GM23338 (cell line): Measurements from ENCODE around the gene CTNND2. TPM values are rescaled to one million over a fixed set of nuclear protein-coding genes. Genes with fewer than 3 reads are reported as not detected.

Experiments used
- ATAC-seq: fragments of 200-7000 bp; cut with Tn5 transposase; 3 replicates; pipeline ENCODE4 v1.9.1; 2020
- DNase-seq: peaks from one replicate; pipeline ENCODE4 v3.0.0-alpha.2; 2015; ENCODE audit warnings: low spot score
- H2AFZ ChIP-seq: fragments of 200-600 bp; sonication (generic); 2 replicates; pipeline ENCODE4 v1.8.0; 2016; ENCODE audit warnings: antibody characterized with exemption, mild to moderate bottlenecking, moderate library complexity
- H3F3A ChIP-seq: fragments of 200-600 bp; sonication (generic); replicated peaks from 2 replicates; pipeline ENCODE4 v1.8.0; 2017; ENCODE audit warnings: antibody characterized with exemption, mixed run types, low read depth
- H3K27ac ChIP-seq: fragments of 200-600 bp; sonication (generic); 2 replicates; pipeline ENCODE4 v1.6.1; 2016; ENCODE audit warnings: low read depth
- H3K27me3 ChIP-seq: fragments of 200-600 bp; sonication (generic); 2 replicates; pipeline ENCODE4 v1.8.0; 2016; ENCODE audit warnings: mild to moderate bottlenecking, mixed run types, moderate library complexity; ENCODE audit not compliant: insufficient read depth
- H3K36me3 ChIP-seq: fragments of 200-600 bp; sonication (generic); 2 replicates; pipeline ENCODE4 v1.8.0; 2016; ENCODE audit warnings: mild to moderate bottlenecking; ENCODE audit not compliant: insufficient read depth
- H3K4me1 ChIP-seq: fragments of 200-600 bp; sonication (generic); 2 replicates; pipeline ENCODE4 v1.8.0; 2016; ENCODE audit warnings: mild to moderate bottlenecking, moderate library complexity; ENCODE audit not compliant: insufficient read depth
- H3K4me2 ChIP-seq: fragments of 200-600 bp; sonication (generic); 2 replicates; pipeline ENCODE4 v1.7.1; 2017; ENCODE audit warnings: mixed run types
- H3K4me3 ChIP-seq: fragments of 200-600 bp; sonication (generic); 2 replicates; pipeline ENCODE4 v1.6.1; 2016; ENCODE audit warnings: mixed run types
- H3K79me2 ChIP-seq: fragments of 200-600 bp; sonication (generic); replicated peaks from 2 replicates; pipeline ENCODE4 v1.8.0; 2017; ENCODE audit warnings: mild to moderate bottlenecking; ENCODE audit not compliant: insufficient read depth
- H3K9me2 ChIP-seq: fragments of 200-600 bp; sonication (generic); 2 replicates; pipeline ENCODE4 v1.8.0; 2017; ENCODE audit not compliant: insufficient read depth
- H4K20me1 ChIP-seq: fragments of 200-600 bp; sonication (generic); replicated peaks from 2 replicates; pipeline ENCODE4 v1.8.0; 2017; ENCODE audit warnings: mild to moderate bottlenecking; ENCODE audit not compliant: insufficient read depth
- H3K27ac Mint-ChIP-seq: 2 replicates; pipeline ENCODE4 v1.8.0; 2020; ENCODE audit warnings: inconsistent platforms, mild to moderate bottlenecking, moderate library complexity, mixed read lengths
- H3K27me3 Mint-ChIP-seq: 3 replicates; pipeline ENCODE4 v1.8.0; 2022; ENCODE audit warnings: low read depth, mild to moderate bottlenecking, moderate library complexity, mixed read lengths, inconsistent platforms; ENCODE audit not compliant: insufficient read depth, poor library complexity
- H3K36me3 Mint-ChIP-seq: 3 replicates; pipeline ENCODE4 v1.8.0; 2021; ENCODE audit warnings: low read depth, mild to moderate bottlenecking, inconsistent platforms, moderate library complexity, mixed read lengths
- H3K4me1 Mint-ChIP-seq: 3 replicates; pipeline ENCODE4 v1.8.0; 2020; ENCODE audit warnings: mild to moderate bottlenecking, inconsistent platforms, mixed read lengths
- H3K4me3 Mint-ChIP-seq: 3 replicates; pipeline ENCODE4 v1.8.0; 2021; ENCODE audit warnings: moderate library complexity, mild to moderate bottlenecking, inconsistent platforms, mixed read lengths
- H3K9me3 Mint-ChIP-seq: 3 replicates; pipeline ENCODE4 v1.8.0; 2020; ENCODE audit warnings: moderate library complexity, mild to moderate bottlenecking, inconsistent platforms, mixed read lengths
- CREB1 ChIP-seq: fragments of 250-450 bp; sonication (Bioruptor Pico); IDR thresholded peaks from 2 replicates; pipeline ENCODE4 v1.5.0; 2020; ENCODE audit warnings: low read depth, mild to moderate bottlenecking, moderate library complexity
- EZH2 ChIP-seq: fragments of 200-600 bp; sonication (generic); IDR thresholded peaks from one replicate; pipeline ENCODE4 v1.8.0; 2017; ENCODE audit warnings: antibody characterized with exemption, mild to moderate bottlenecking, low read depth; ENCODE audit not compliant: unreplicated experiment
- JUNB ChIP-seq: IDR thresholded peaks from one replicate; pipeline ENCODE4 v1.6.1; 2016; ENCODE audit warnings: antibody characterized with exemption; ENCODE audit not compliant: unreplicated experiment
- NANOG ChIP-seq: IDR thresholded peaks from 2 replicates; pipeline ENCODE4 v1.6.1; 2016; ENCODE audit warnings: antibody characterized with exemption, borderline replicate concordance
- STAT1 ChIP-seq: IDR thresholded peaks from one replicate; pipeline ENCODE4 v1.6.1; 2016; ENCODE audit warnings: antibody characterized with exemption; ENCODE audit not compliant: unreplicated experiment
- polyA plus RNA-seq: library from polyadenylated mRNA; unstranded; fragments of >200 nt; fragmentation: Nextera tagmentation; extraction: Ambion mirVana; gene quantifications from 2 replicates; pipeline ENCODE4 v1.2.1, GENCODE V29; 2016
- total RNA-seq: library from RNA; depleted of rRNA; stranded (reverse); fragments of >200 nt; shearing (Covaris generic); gene quantifications from 2 replicates; pipeline ENCODE4 v1.2.3, GENCODE V29; 2014
- TF ChIP-seq, protein P1 (sequence below): fragments of 250-450 bp; sonication (Bioruptor Pico); IDR thresholded peaks from 2 replicates; pipeline ENCODE4 v1.5.0; 2020; ENCODE audit warnings: mild to moderate bottlenecking, moderate library complexity
- TF ChIP-seq, protein P2 (sequence below): IDR thresholded peaks from 2 replicates; pipeline ENCODE4 v1.6.1; 2016; ENCODE audit warnings: antibody characterized with exemption
- TF ChIP-seq, protein P3 (sequence below), 2 experiments: fragments of 200-600 bp in 1 of 2; sonication (generic) in 1 of 2; conservative IDR thresholded peaks; 2 replicates each; pipeline versions ENCODE4 v1.5.1 to v1.6.1; 2016 to 2017; ENCODE audit warnings: antibody characterized with exemption in 2 of 2, low read depth in 2 of 2, mild to moderate bottlenecking in 2 of 2, moderate library complexity in 1 of 2

CTNND2 gene
- total and polyA plus RNA-seq, 2 experiments from 2014 or later, result 5.1 to 7.0 TPM

DNA sequence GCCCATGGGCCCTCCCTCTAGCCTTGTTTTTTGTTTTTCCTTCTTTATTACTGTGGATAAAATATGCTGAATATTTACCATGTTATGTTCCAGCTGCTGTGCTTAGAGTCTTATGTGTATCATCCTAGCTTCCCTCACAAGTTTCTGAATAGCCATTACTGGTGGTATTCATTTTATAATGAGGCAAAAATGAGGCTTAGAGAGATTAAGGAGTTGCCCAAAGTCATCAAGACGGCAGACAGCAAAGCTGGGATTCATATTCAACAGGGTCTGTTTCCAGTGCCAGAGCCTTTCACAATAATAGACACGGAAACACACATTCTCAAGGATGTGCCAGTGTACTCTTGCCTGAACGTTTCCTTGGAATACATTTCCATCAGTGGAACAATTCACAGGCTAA lies 258.1 kb downstream of the CTNND2 start (continued):
- TF ChIP-seq, protein P1, sequence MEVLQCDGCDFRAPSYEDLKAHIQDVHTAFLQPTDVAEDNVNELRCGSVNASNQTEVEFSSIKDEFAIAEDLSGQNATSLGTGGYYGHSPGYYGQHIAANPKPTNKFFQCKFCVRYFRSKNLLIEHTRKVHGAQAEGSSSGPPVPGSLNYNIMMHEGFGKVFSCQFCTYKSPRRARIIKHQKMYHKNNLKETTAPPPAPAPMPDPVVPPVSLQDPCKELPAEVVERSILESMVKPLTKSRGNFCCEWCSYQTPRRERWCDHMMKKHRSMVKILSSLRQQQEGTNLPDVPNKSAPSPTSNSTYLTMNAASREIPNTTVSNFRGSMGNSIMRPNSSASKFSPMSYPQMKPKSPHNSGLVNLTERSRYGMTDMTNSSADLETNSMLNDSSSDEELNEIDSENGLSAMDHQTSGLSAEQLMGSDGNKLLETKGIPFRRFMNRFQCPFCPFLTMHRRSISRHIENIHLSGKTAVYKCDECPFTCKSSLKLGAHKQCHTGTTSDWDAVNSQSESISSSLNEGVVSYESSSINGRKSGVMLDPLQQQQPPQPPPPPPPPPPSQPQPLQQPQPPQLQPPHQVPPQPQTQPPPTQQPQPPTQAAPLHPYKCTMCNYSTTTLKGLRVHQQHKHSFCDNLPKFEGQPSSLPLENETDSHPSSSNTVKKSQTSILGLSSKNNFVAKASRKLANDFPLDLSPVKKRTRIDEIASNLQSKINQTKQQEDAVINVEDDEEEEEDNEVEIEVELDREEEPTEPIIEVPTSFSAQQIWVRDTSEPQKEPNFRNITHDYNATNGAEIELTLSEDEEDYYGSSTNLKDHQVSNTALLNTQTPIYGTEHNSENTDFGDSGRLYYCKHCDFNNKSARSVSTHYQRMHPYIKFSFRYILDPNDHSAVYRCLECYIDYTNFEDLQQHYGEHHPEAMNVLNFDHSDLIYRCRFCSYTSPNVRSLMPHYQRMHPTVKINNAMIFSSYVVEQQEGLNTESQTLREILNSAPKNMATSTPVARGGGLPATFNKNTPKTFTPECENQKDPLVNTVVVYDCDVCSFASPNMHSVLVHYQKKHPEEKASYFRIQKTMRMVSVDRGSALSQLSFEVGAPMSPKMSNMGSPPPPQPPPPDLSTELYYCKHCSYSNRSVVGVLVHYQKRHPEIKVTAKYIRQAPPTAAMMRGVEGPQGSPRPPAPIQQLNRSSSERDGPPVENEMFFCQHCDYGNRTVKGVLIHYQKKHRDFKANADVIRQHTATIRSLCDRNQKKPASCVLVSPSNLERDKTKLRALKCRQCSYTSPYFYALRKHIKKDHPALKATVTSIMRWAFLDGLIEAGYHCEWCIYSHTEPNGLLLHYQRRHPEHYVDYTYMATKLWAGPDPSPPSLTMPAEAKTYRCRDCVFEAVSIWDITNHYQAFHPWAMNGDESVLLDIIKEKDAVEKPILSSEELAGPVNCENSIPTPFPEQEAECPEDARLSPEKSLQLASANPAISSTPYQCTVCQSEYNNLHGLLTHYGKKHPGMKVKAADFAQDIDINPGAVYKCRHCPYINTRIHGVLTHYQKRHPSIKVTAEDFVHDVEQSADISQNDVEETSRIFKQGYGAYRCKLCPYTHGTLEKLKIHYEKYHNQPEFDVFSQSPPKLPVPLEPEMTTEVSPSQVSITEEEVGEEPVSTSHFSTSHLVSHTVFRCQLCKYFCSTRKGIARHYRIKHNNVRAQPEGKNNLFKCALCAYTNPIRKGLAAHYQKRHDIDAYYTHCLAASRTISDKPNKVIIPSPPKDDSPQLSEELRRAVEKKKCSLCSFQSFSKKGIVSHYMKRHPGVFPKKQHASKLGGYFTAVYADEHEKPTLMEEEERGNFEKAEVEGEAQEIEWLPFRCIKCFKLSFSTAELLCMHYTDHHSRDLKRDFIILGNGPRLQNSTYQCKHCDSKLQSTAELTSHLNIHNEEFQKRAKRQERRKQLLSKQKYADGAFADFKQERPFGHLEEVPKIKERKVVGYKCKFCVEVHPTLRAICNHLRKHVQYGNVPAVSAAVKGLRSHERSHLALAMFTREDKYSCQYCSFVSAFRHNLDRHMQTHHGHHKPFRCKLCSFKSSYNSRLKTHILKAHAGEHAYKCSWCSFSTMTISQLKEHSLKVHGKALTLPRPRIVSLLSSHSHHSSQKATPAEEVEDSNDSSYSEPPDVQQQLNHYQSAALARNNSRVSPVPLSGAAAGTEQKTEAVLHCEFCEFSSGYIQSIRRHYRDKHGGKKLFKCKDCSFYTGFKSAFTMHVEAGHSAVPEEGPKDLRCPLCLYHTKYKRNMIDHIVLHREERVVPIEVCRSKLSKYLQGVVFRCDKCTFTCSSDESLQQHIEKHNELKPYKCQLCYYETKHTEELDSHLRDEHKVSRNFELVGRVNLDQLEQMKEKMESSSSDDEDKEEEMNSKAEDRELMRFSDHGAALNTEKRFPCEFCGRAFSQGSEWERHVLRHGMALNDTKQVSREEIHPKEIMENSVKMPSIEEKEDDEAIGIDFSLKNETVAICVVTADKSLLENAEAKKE (CRISPR knock-in tag), result no peak
- TF ChIP-seq EZH2, result no peak
- no peak for TF ChIP-seq JUNB
- TF ChIP-seq, protein P2, sequence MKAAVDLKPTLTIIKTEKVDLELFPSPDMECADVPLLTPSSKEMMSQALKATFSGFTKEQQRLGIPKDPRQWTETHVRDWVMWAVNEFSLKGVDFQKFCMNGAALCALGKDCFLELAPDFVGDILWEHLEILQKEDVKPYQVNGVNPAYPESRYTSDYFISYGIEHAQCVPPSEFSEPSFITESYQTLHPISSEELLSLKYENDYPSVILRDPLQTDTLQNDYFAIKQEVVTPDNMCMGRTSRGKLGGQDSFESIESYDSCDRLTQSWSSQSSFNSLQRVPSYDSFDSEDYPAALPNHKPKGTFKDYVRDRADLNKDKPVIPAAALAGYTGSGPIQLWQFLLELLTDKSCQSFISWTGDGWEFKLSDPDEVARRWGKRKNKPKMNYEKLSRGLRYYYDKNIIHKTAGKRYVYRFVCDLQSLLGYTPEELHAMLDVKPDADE, result no peak
- TF ChIP-seq NANOG, result no peak
- TF ChIP-seq, protein P3, sequence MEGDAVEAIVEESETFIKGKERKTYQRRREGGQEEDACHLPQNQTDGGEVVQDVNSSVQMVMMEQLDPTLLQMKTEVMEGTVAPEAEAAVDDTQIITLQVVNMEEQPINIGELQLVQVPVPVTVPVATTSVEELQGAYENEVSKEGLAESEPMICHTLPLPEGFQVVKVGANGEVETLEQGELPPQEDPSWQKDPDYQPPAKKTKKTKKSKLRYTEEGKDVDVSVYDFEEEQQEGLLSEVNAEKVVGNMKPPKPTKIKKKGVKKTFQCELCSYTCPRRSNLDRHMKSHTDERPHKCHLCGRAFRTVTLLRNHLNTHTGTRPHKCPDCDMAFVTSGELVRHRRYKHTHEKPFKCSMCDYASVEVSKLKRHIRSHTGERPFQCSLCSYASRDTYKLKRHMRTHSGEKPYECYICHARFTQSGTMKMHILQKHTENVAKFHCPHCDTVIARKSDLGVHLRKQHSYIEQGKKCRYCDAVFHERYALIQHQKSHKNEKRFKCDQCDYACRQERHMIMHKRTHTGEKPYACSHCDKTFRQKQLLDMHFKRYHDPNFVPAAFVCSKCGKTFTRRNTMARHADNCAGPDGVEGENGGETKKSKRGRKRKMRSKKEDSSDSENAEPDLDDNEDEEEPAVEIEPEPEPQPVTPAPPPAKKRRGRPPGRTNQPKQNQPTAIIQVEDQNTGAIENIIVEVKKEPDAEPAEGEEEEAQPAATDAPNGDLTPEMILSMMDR (conservative IDR thresholded peaks at IDR 0.05; ENCODE audit: low read depth in 2 of 2), result no peak

DNA sequence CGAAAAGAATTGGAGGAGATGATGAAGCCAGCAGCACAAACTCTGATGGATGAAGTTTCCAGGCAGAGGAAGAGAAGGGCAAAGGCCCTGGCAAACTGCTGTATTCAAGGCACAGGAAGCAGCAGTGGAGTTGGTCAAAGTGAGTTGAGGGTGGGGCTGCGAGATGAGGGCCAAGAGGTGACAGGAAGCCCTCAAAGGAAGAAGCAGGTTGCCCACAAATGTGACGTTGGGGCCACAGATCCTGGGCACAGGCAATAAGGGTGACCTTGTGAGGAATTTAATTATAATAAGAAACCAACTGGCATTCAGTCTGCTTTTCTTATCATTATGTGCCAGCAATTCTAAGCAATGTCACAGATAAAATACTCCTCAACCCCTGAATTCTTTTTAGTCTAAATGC lies 261.8 kb downstream of the CTNND2 start:
- Histone ChIP-seq H3K4me3 (no peak overlapping the region), H3K9me2 (no peaks in the 10 kb centered on the region), H2AFZ (no peak overlapping the region), H3K4me1 (no peaks in the 10 kb centered on the region), H4K20me1 (no peaks in the 10 kb centered on the region), H3K27ac (no peak overlapping the region), H3K27me3 (no peaks in the 10 kb centered on the region), H3K36me3 (no peaks in the 10 kb centered on the region), H3K4me2 (no peak overlapping the region), H3K79me2 (no peaks in the 10 kb centered on the region), H3F3A (no peaks in the 10 kb centered on the region)
- no peaks in the 10 kb centered on the region for H3K9me3 Mint-ChIP-seq
- no peak overlapping the region for H3K4me3 Mint-ChIP-seq
- peaks cover 2% of the 10 kb centered on the region for H3K27me3 Mint-ChIP-seq
- H3K4me1 Mint-ChIP-seq, result no peaks in the 10 kb centered on the region
- H3K36me3 Mint-ChIP-seq, result no peaks in the 10 kb centered on the region
- ATAC-seq (no peak), DNase-seq (no peak)
- H3K27ac Mint-ChIP-seq, result no peak overlapping the region
- TF ChIP-seq STAT1, result no peak
- no peak for TF ChIP-seq CREB1 (CRISPR knock-in tag)
- TF ChIP-seq, protein P1 (CRISPR knock-in tag), result no peak
